HepG2 (cell line): ENCODE results near the gene FOXA1. TPM values are rescaled to one million over a fixed set of nuclear protein-coding genes. Genes with fewer than 3 reads are reported as not detected.
A peak's percentile ranks its signal among the peaks of the same experiment; 100 is the strongest.

Experiments
- ADNP ChIP-seq: sonication (generic); formaldehyde crosslinking; IDR thresholded peaks from 2 replicates; pipeline ENCODE4 v1.4.0; 2020; ENCODE audit warnings: missing genetic modification reagents
- CC2D1A ChIP-seq: sonication (generic); formaldehyde crosslinking; IDR thresholded peaks from 2 replicates; pipeline ENCODE4 v1.8.1; 2023; ENCODE audit warnings: mild to moderate bottlenecking, missing genetic modification reagents
- HMG20A ChIP-seq: IDR thresholded peaks from 2 replicates; pipeline ENCODE4 v1.6.1; 2016; ENCODE audit warnings: borderline replicate concordance
- KDM2A ChIP-seq: sonication (generic); formaldehyde crosslinking; IDR thresholded peaks from 2 replicates; pipeline ENCODE4 v1.4.0; 2020; ENCODE audit warnings: low read depth, missing genetic modification reagents, borderline replicate concordance
- MIER3 ChIP-seq: IDR thresholded peaks from 2 replicates; pipeline ENCODE4 v1.6.1; 2016; ENCODE audit warnings: missing compliant biosample characterization, borderline replicate concordance
- NFATC3 ChIP-seq: sonication (generic); formaldehyde crosslinking; IDR thresholded peaks from 2 replicates; pipeline ENCODE4 v1.5.1; 2020; ENCODE audit warnings: mild to moderate bottlenecking, missing genetic modification reagents
- NFIC ChIP-seq: IDR thresholded peaks from 2 replicates; pipeline ENCODE4 v1.6.1; 2012; ENCODE audit warnings: mild to moderate bottlenecking, low read length, inconsistent platforms
- NFKBIZ ChIP-seq: IDR thresholded peaks from 2 replicates; pipeline ENCODE4 v1.6.1; 2018; ENCODE audit warnings: missing genetic modification reagents, missing compliant biosample characterization
- NFYB ChIP-seq: sonication (generic); formaldehyde crosslinking; IDR thresholded peaks from 2 replicates; pipeline ENCODE4 v1.4.0; 2020; ENCODE audit warnings: missing genetic modification reagents
- NR3C1 ChIP-seq: sonication (generic); formaldehyde crosslinking; IDR thresholded peaks from 2 replicates; pipeline ENCODE4 v1.4.0; 2020; ENCODE audit warnings: missing genetic modification reagents
- ONECUT2 ChIP-seq: sonication (generic); formaldehyde crosslinking; IDR thresholded peaks from 2 replicates; pipeline ENCODE4 v1.4.0; 2020; ENCODE audit warnings: missing genetic modification reagents
- PHF8 ChIP-seq: sonication (generic); formaldehyde crosslinking; IDR thresholded peaks from 2 replicates; pipeline ENCODE4 v1.5.0; 2020; ENCODE audit warnings: missing genetic modification reagents
- RBFOX2 ChIP-seq: fragments of 200-400 bp; formaldehyde crosslinking; IDR thresholded peaks from 2 replicates; pipeline ENCODE4 v1.6.1; 2017; ENCODE audit warnings: low read depth, mild to moderate bottlenecking, low read length
- SRY ChIP-seq: sonication (generic); formaldehyde crosslinking; IDR thresholded peaks from 2 replicates; pipeline ENCODE4 v1.8.0; 2022; ENCODE audit warnings: mild to moderate bottlenecking, missing genetic modification reagents
- TARDBP ChIP-seq: sonication (generic); formaldehyde crosslinking; IDR thresholded peaks from 2 replicates; pipeline ENCODE4 v1.8.0; 2022; ENCODE audit warnings: mild to moderate bottlenecking, missing genetic modification reagents
- TCF12 ChIP-seq, 2 experiments: fragments of 450-650 bp in 1 of 2; sonication (generic) in 1 of 2; formaldehyde crosslinking in 1 of 2; IDR thresholded peaks; 2 replicates each; pipeline versions ENCODE4 v1.6.1 to v1.8.0; 2017 to 2022; ENCODE audit warnings: antibody characterized with exemption in 1 of 2, mild to moderate bottlenecking in 1 of 2, missing genetic modification reagents in 1 of 2, moderate library complexity in 1 of 2
- TEAD3 ChIP-seq: optimal IDR thresholded peaks from 2 replicates; pipeline ENCODE3; 2016; ENCODE audit warnings: borderline replicate concordance
- TGIF2 ChIP-seq: IDR thresholded peaks from 2 replicates; pipeline ENCODE4 v1.6.1; 2016; ENCODE audit warnings: control low read depth, missing compliant biosample characterization
- TRIM24 ChIP-seq: sonication (generic); formaldehyde crosslinking; IDR thresholded peaks from 2 replicates; pipeline ENCODE4 v1.8.0; 2022; ENCODE audit warnings: mild to moderate bottlenecking, missing genetic modification reagents
- TSC22D2 ChIP-seq: sonication (generic); formaldehyde crosslinking; IDR thresholded peaks from 2 replicates; pipeline ENCODE4 v1.5.1; 2020; ENCODE audit warnings: missing genetic modification reagents, mild to moderate bottlenecking, borderline replicate concordance
- XRCC5 ChIP-seq: fragments of 200-400 bp; formaldehyde crosslinking; optimal IDR thresholded peaks from 2 replicates; pipeline ENCODE3; 2017; ENCODE audit warnings: mild to moderate bottlenecking, low read length
- ZFX ChIP-seq: sonication (generic); formaldehyde crosslinking; IDR thresholded peaks from 2 replicates; pipeline ENCODE4 v1.4.0; 2020; ENCODE audit warnings: mild to moderate bottlenecking, low read depth, missing genetic modification reagents, moderate library complexity
- ZNF446 ChIP-seq: sonication (generic); formaldehyde crosslinking; IDR thresholded peaks from 2 replicates; pipeline ENCODE4 v1.5.0; 2020; ENCODE audit warnings: mild to moderate bottlenecking, missing genetic modification reagents
- ZNF550 ChIP-seq: sonication (generic); formaldehyde crosslinking; IDR thresholded peaks from 2 replicates; pipeline ENCODE4 v1.4.0; 2020; ENCODE audit warnings: mild to moderate bottlenecking, missing genetic modification reagents, borderline replicate concordance
- ZNF570 ChIP-seq: sonication (generic); formaldehyde crosslinking; IDR thresholded peaks from 2 replicates; pipeline ENCODE4 v1.4.0; 2020; ENCODE audit warnings: mild to moderate bottlenecking, missing genetic modification reagents, borderline replicate concordance
- ZNF615 ChIP-seq: sonication (generic); formaldehyde crosslinking; IDR thresholded peaks from 2 replicates; pipeline ENCODE4 v1.5.0; 2020; ENCODE audit warnings: mild to moderate bottlenecking, missing genetic modification reagents, borderline replicate concordance
- ZNF616 ChIP-seq: sonication (generic); formaldehyde crosslinking; IDR thresholded peaks from 2 replicates; pipeline ENCODE4 v1.5.0; 2020; ENCODE audit warnings: low read depth, mild to moderate bottlenecking, missing genetic modification reagents
- ZNF660 ChIP-seq: sonication (generic); formaldehyde crosslinking; IDR thresholded peaks from 2 replicates; pipeline ENCODE4 v1.5.1; 2020; ENCODE audit warnings: mild to moderate bottlenecking, low read depth, missing genetic modification reagents, borderline replicate concordance
- ZNF709 ChIP-seq: sonication (generic); formaldehyde crosslinking; IDR thresholded peaks from 2 replicates; pipeline ENCODE4 v1.5.0; 2020; ENCODE audit warnings: mild to moderate bottlenecking, missing genetic modification reagents
- ZNF747 ChIP-seq: sonication (generic); formaldehyde crosslinking; IDR thresholded peaks from 2 replicates; pipeline ENCODE4 v1.8.1; 2023; ENCODE audit warnings: missing genetic modification reagents, mild to moderate bottlenecking, borderline replicate concordance
- polyA plus RNA-seq, 8 experiments: library from polyadenylated mRNA; depleted of rRNA in 3 of 8; stranded (reverse) in 7 of 8; unstranded in 1 of 8; fragments of >200 nt; fragmentation: Illumina TruSeq in 4 of 8; extraction: Trizol in 4 of 8; gene quantifications; 2 replicates each; pipeline versions ENCODE4 v1.2.1 to v1.2.3, GENCODE V29; 2011 to 2016; ENCODE audit warnings: low read depth in 4 of 8, missing spikeins in 1 of 8, mixed read lengths in 1 of 8; ENCODE audit not compliant: insufficient read depth in 1 of 8
- total RNA-seq, 5 experiments: library from RNA; depleted of rRNA; stranded (reverse); fragments of >200 nt; fragmentation: Illumina TruSeq; extraction: Trizol; gene quantifications; 2 replicates each; pipeline ENCODE4 v1.2.3, GENCODE V29; 2016; ENCODE audit warnings: low read depth in 1 of 5
- TF ChIP-seq, protein P1 (sequence below): sonication (generic); formaldehyde crosslinking; IDR thresholded peaks from 2 replicates; pipeline ENCODE4 v1.4.0; 2020; ENCODE audit warnings: missing genetic modification reagents
- TF ChIP-seq, protein P2 (sequence below): sonication (generic); formaldehyde crosslinking; IDR thresholded peaks from 2 replicates; pipeline ENCODE4 v1.4.0; 2020; ENCODE audit warnings: low read depth, mild to moderate bottlenecking, missing genetic modification reagents

The FOXA1 gene
- total and polyA plus RNA-seq, 2 of the 13 experiments (the other 11 are each of a cell fraction or from before 2014, with no cell fraction given), result 43.4 to 58.6 TPM

DNA sequence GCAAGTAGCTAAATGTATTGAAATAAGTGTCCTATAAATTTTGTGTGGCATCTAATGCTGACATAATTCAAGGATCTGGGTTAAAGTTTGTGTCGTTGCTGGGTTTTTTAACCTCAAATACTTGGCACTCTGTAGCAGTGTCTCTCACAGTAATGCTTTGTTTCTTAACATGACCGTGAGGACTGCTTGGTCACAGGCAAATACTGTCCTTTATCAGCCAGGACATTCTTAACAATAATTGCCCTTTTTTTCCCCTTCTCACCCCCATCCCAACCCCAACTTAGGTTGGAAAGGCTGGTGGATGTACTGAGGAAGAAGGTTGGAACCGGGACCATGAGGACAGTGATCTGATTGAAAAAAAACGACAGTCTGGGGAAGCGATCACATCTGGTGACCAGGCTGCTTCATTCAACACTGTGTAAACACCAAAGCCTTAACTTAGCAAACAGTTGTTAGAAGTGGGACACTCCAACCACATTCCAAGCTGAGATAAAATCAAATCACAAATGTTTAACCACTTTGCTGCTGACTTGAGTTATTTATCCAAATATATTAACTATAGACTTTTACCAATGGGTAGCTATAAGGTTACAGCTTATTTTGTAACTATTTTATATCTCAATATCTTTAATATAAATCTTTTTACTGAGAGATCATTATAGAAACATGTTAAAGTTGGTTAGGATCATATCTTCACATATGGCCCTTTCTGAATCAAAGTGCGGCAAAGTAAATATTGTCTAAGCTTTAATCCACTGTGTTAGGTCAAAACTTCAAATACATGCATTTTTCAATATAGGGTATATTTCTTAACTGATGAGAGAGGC is 48.2 kb downstream of the FOXA1 start (continued):
- peak; percentile 96; the same call in 1 of the 2 replicates for TF ChIP-seq MIER3 (CRISPR knock-in tag)
- no peak for TF ChIP-seq ZFX (CRISPR knock-in tag)
- TF ChIP-seq, protein P1, sequence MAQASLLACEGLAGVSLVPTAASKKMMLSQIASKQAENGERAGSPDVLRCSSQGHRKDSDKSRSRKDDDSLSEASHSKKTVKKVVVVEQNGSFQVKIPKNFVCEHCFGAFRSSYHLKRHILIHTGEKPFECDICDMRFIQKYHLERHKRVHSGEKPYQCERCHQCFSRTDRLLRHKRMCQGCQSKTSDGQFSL, result peak; percentile 91
- peak; percentile 99 for TF ChIP-seq NFIC
- peak; percentile 95 for TF ChIP-seq TSC22D2 (CRISPR knock-in tag)
- TF ChIP-seq, protein P2, sequence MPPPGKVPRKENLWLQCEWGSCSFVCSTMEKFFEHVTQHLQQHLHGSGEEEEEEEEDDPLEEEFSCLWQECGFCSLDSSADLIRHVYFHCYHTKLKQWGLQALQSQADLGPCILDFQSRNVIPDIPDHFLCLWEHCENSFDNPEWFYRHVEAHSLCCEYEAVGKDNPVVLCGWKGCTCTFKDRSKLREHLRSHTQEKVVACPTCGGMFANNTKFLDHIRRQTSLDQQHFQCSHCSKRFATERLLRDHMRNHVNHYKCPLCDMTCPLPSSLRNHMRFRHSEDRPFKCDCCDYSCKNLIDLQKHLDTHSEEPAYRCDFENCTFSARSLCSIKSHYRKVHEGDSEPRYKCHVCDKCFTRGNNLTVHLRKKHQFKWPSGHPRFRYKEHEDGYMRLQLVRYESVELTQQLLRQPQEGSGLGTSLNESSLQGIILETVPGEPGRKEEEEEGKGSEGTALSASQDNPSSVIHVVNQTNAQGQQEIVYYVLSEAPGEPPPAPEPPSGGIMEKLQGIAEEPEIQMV (CRISPR knock-in tag), result no peak; the same call in 1 of the 2 replicates
- TF ChIP-seq TCF12 (IDR thresholded peaks at IDR 0.05), result no peak
- peak; percentile 93; the same call in 1 of the 2 replicates for TF ChIP-seq TCF12 (CRISPR knock-in tag; IDR thresholded peaks at IDR 0.05)
- peak; percentile 43; the same call in 1 of the 2 replicates for TF ChIP-seq NFYB (CRISPR knock-in tag)
- no peak for TF ChIP-seq RBFOX2
- no peak for TF ChIP-seq ZNF660 (CRISPR knock-in tag)
- no peak for TF ChIP-seq NR3C1 (CRISPR knock-in tag)
- peak; percentile 98; the same call in 1 of the 2 replicates for TF ChIP-seq TARDBP (CRISPR knock-in tag)
- no peak for TF ChIP-seq ZNF570 (CRISPR knock-in tag)
- peak; percentile 100 for TF ChIP-seq TEAD3
- TF ChIP-seq SRY (CRISPR knock-in tag), result no peak
- TF ChIP-seq TGIF2, result no peak
- no peak; the same call in 1 of the 2 replicates for TF ChIP-seq TRIM24 (CRISPR knock-in tag)
- no peak for TF ChIP-seq ZNF709
- 0 out of 2 replicates have a peak, but pooled peaks have one; percentile 50 for TF ChIP-seq ZNF616 (CRISPR knock-in tag)
- TF ChIP-seq ZNF747 (CRISPR knock-in tag), result peak; percentile 81; the same call in 1 of the 2 replicates
- no peak for TF ChIP-seq CC2D1A
- no peak for TF ChIP-seq ZNF446 (CRISPR knock-in tag)
- no peak for TF ChIP-seq ADNP (CRISPR knock-in tag)
- peak; percentile 100 for TF ChIP-seq HMG20A (CRISPR knock-in tag)
- TF ChIP-seq ZNF615 (CRISPR knock-in tag), result peak; percentile 98
- TF ChIP-seq NFATC3, result no peak
- TF ChIP-seq ONECUT2 (CRISPR knock-in tag), result peak; percentile 89
- TF ChIP-seq KDM2A (CRISPR knock-in tag), result no peak
- TF ChIP-seq PHF8 (CRISPR knock-in tag), result peak; percentile 56; the same call in 1 of the 2 replicates
- TF ChIP-seq ZNF550 (CRISPR knock-in tag), result no peak
- no peak for TF ChIP-seq XRCC5
- TF ChIP-seq NFKBIZ (CRISPR knock-in tag), result peak; percentile 88; the same call in 1 of the 2 replicates
